ENCODE results near the gene TMEM201. TPM values are rescaled to one million over a fixed set of nuclear protein-coding genes. Genes with fewer than 3 reads are reported as not detected.

TMEM201 gene
- total and polyA plus RNA-seq, 11 donors, result 13.1 to 24.8 (median 18.5) TPM

GRCh38 chr1:9576903-9577302 is 11.8 kb upstream of the TMEM201 start:
- H3K27me3 ChIP-seq, result no peaks in the 10 kb centered on the region
- peaks cover 0 to 4% (median 0%) of the 10 kb centered on the region in 12 donors for H3K4me1 ChIP-seq
- intact Hi-C loops (cut with DNase I), result loop anchor here in 7 of 10 donors (5.0 to 10.0 kb wide), 3 partner anchors 35 to 312 kb away; no protein-coding TSS in a partner anchor
- no peak for TF ChIP-seq POLR2A (IDR thresholded peaks at IDR 0.05)
- TF ChIP-seq CTCF (IDR thresholded peaks at IDR 0.05), result no peak
- peaks cover 0 to 55% (median 48%) of the 10 kb centered on the region in 9 donors for H3K36me3 ChIP-seq
- no peaks in the 10 kb centered on the region for H3K9me3 ChIP-seq
- no peak overlapping the region for H3K27ac ChIP-seq
- 86 to 98% (median 95%) methylated on average over 6 of the region's 6 CpGs for WGBS, 4 donors
- no peak for DNase-seq
- no peak for ATAC-seq
- no peak overlapping the region for H3K4me3 ChIP-seq

GRCh38 chr1:9577423-9577822 is 11.3 kb upstream of the TMEM201 start:
- intact Hi-C loops (cut with DNase I), result loop anchor here in 7 of 10 donors (5.0 to 10.0 kb wide), 3 partner anchors 35 to 313 kb away; no protein-coding TSS in a partner anchor
- TF ChIP-seq POLR2A (IDR thresholded peaks at IDR 0.05) (no peak), CTCF (IDR thresholded peaks at IDR 0.05) (no peak)
- ATAC-seq, result no peak
- Histone ChIP-seq H3K27me3 (no peaks in the 10 kb centered on the region), H3K4me3 (no peak overlapping the region), H3K36me3 (peaks cover 0 to 58% (median 51%) of the 10 kb centered on the region in 9 donors), H3K9me3 (no peaks in the 10 kb centered on the region), H3K27ac (no peak overlapping the region), H3K4me1 (peaks cover 0 to 4% (median 0%) of the 10 kb centered on the region in 12 donors)
- DNase-seq, result no peak
- WGBS, 4 donors, result 87 to 96% (median 96%) methylated on average over 5 of the region's 5 CpGs

GRCh38 chr1:9580942-9581341 is 7.8 kb upstream of the TMEM201 start:
- H3K4me3 ChIP-seq, result no peak overlapping the region
- TF ChIP-seq CTCF (IDR thresholded peaks at IDR 0.05) (no peak), POLR2A (IDR thresholded peaks at IDR 0.05) (no peak)
- 85 to 96% (median 92%) methylated on average over 2 of the region's 2 CpGs for WGBS, 4 donors
- no peaks in the 10 kb centered on the region for H3K27me3 ChIP-seq
- H3K36me3 ChIP-seq, result peaks cover 0 to 58% (median 46%) of the 10 kb centered on the region in 9 donors
- H3K27ac ChIP-seq, result no peak overlapping the region
- ATAC-seq, result no peak
- intact Hi-C loops (cut with DNase I), result no loop called here
- peaks cover 0 to 10% (median 0%) of the 10 kb centered on the region in 12 donors for H3K4me1 ChIP-seq
- no peaks in the 10 kb centered on the region for H3K9me3 ChIP-seq
- DNase-seq, result no peak

GRCh38 chr1:9586147-9586766 is 2.5 kb upstream of the TMEM201 start:
- H3K4me3 ChIP-seq, result no peak overlapping the region
- ATAC-seq (no peak), DNase-seq (no peak)
- H3K36me3 ChIP-seq, result peaks cover 0 to 21% (median 12%) of the 10 kb centered on the region in 9 donors
- 93 to 96% (median 95%) methylated on average over 3 of the region's 3 CpGs for WGBS, 4 donors
- no peaks in the 10 kb centered on the region for H3K27me3 ChIP-seq
- H3K27ac ChIP-seq, result no peak overlapping the region
- TF ChIP-seq POLR2A (IDR thresholded peaks at IDR 0.05) (no peak), CTCF (IDR thresholded peaks at IDR 0.05) (no peak)
- peaks cover 0 to 36% (median 21%) of the 10 kb centered on the region in 12 donors for H3K4me1 ChIP-seq
- intact Hi-C loops (cut with DNase I), result no loop called here
- no peaks in the 10 kb centered on the region for H3K9me3 ChIP-seq

All from heart left ventricle (tissue), 16 donors.